RWPE1 (cell line): ENCODE measurements around the gene JDP2.

ENCODE experiments used
- CTCF ChIA-PET: fragments of 350-600 bp; sonication (Branson Sonifier 250); formaldehyde crosslinking; extraction: SDS; loops from one replicate; lab custom pipeline; 2021; lab: Yijun Ruan, JAX
- POLR2A ChIA-PET: fragments of 400-600 bp; formaldehyde crosslinking; extraction: SDS; loops from one replicate; lab custom pipeline; 2020; ENCODE audit warnings: antibody characterized with exemption; ENCODE audit not compliant: low non-redundant PET; lab: Yijun Ruan, JAX
- DNase-seq: peaks from one replicate; pipeline ENCODE4 v3.0.0; 2012; ENCODE audit warnings: low spot score
- H3K27ac ChIP-seq: fragments of 450-650 bp; 2 replicates; pipeline ENCODE4 v1.5.1; 2017
- CTCF ChIP-seq: fragments of 450-650 bp; conservative IDR thresholded peaks from 2 replicates; pipeline ENCODE4 v1.5.1; 2017; ENCODE audit warnings: low read depth, mild to moderate bottlenecking

JDP2 gene

GRCh38 chr14:75432411-75432810 is 4.6 kb downstream of the JDP2 start:
- CTCF ChIA-PET = no interaction called here

GRCh38 chr14:75433631-75434071 is 5.8 kb downstream of the JDP2 start:
- no peak overlapping the region for H3K27ac ChIP-seq
- CTCF ChIA-PET = no interaction called here

More at GRCh38 chr14:75432411-75432810, 4.6 kb downstream of the JDP2 start:
- POLR2A ChIA-PET = no interaction called here
- no peak for DNase-seq
- no peak overlapping the region for H3K27ac ChIP-seq
- no peak for TF ChIP-seq CTCF

GRCh38 chr14:75434138-75434889 is 6.5 kb downstream of the JDP2 start:
- DNase-seq = no peak
- POLR2A ChIA-PET = no interaction called here
- H3K27ac ChIP-seq = no peak overlapping the region
- CTCF ChIA-PET = no interaction called here
- no peak for TF ChIP-seq CTCF

More at GRCh38 chr14:75433631-75434071, 5.8 kb downstream of the JDP2 start:
- no peak for TF ChIP-seq CTCF
- DNase-seq = no peak
- POLR2A ChIA-PET = interaction anchor here (0.6 kb wide), 1 partner anchor 9 kb away, joined by 6 read pairs; no protein-coding TSS in a partner anchor

- ChIA-PET POLR2A (no interaction called here), CTCF (interaction anchor here (0.6 kb wide), 2 partner anchors 227 to 1540 kb away, joined by 3 to 6 read pairs; no protein-coding TSS in a partner anchor)
- no peak for TF ChIP-seq CTCF
- no peak overlapping the region for H3K27ac ChIP-seq
- DNase-seq = no peak
These were observed 7.0 kb downstream of the JDP2 start for GRCh38 chr14:75434890-75435248.

GRCh38 chr14:75435473-75435872 is 7.7 kb downstream of the JDP2 start:
- no peak for TF ChIP-seq CTCF
- ChIA-PET CTCF (interaction anchor here (0.6 kb wide), 2 partner anchors 226 to 1540 kb away, joined by 3 to 6 read pairs; no protein-coding TSS in a partner anchor), POLR2A (no interaction called here)
- DNase-seq = no peak
- no peak overlapping the region for H3K27ac ChIP-seq

- no peak for TF ChIP-seq CTCF
- POLR2A ChIA-PET = interaction anchor here (0.7 kb wide), 1 partner anchor 198 kb away, joined by 3 read pairs; no protein-coding TSS in a partner anchor
- DNase-seq = no peak
- CTCF ChIA-PET = interaction anchor here (0.7 kb wide), 3 partner anchors 39 to 1186 kb away, joined by 3 to 6 read pairs (median 4); no protein-coding TSS in a partner anchor
- H3K27ac ChIP-seq = no peak overlapping the region
These were observed 9.7 kb downstream of the JDP2 start for GRCh38 chr14:75437201-75438143.
